ENCODE results near the gene ACKR2. TPM values are rescaled to one million over a fixed set of nuclear protein-coding genes. Genes with fewer than 3 reads are reported as not detected.
"Not testable (repeated sequence)": the region's sequence is repeated elsewhere in the genome, so short reads cannot be mapped to it uniquely, and the experiment has no call there.

The ACKR2 gene
- total RNA-seq, 1 experiment from 2014 or later, result 0.02 TPM

DNA sequence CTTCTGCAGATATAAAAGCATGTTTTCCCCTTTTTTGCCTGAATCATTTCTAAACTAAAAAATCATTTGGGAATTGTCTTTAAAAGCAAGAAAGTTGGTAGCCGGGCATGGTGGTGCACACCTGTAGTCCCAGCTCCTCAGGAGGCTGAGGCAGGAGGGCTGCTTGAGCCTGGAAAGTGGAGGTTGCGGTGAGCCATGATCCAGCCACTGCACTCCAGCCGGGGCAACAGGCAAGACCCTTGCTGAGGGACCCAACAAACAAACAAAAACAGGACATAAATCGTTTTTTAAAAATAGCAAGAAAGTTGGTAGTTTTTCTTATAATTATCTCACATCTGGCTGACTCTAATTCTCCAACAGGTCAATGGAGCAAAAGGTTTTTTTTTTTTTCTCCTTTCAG is 7.5 kb upstream of the ACKR2 start:
- DNase-seq (ENCODE audit: low read depth), result no peak

GRCh38 chr3:42802876-42803413 is 6.3 kb upstream of the ACKR2 start:
- DNase-seq (ENCODE audit: low read depth), result no peak

DNA sequence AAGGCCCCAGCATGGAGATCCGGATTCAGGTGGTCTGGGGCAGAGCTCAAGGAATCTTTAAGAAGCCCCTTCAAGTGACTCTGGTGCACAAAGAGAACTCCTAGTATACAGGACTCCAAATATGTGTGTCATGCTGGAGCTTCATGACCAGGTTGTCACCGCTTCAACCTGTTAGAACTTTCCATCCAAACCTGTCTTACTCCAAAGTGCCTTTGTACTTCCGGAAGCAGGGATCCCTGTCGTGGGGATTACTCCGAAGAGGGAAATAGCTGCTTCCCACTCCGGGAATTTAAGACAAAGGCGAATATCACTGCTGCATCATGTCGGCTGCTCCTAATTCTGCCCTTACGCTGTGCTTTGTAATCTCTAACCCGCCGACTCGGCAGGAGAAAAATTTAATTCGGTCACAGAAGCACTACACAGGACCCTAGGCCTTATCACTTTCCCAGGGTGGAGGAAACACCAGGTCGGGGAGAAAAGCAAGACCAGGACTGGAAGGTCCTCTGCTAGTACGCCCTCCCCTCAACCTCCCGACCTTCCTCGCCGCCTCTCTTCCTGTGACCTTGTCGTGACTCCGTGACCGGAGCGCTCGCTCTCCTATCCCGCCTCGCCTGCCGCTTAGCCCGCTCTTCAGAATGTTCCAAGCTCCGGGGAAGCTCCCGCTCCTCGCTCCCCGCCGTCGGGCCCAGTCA is 5.7 kb upstream of the ACKR2 start:
- DNase-seq (ENCODE audit: low read depth), result peak; percentile 34

DNA sequence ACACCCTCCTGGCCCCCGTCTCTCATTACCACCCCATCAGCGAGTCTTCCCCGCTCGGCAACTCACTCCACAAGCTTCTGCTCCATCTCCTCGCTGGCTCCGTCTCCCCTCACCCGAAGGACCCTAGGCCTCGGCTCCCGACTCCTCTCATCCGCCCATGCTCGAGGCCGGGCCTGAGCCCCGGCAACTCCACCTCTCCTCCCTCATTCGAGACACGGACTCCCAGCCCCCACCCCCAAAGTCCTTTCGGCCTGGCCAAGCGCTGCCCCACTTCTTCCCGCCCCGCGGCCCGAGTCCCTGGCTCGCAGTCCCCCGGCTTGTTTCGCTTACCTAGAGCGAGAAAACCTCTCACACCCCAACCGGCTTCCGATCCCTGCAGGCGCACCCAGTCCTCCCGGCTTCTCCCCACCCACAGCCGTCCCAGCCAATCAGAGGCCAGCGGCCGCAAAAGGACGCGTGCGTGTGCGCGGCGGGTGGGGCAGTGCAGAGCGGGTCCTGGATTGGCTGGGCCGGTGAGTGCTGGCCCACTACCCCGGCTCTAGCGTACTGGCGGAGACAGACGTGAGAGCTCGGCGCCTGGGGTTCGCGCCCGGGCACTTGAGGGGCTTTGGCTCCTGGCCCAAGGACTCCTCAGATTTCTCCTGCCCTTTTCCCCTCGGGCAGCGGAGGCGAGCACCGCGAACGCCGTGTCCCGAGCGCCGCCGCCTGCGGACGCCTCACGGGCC is 5.0 kb upstream of the ACKR2 start, which contains the start of gene HIGD1A:
Gene HIGD1A (minus strand): TSS at position 385 of the 725 bp plus-strand sequence. CDS start 10,237 bp downstream, outside the sequence.
- peak; percentile 92 for DNase-seq (ENCODE audit: low read depth)

GRCh38 chr3:42804831-42805132 is 4.5 kb upstream of the ACKR2 start:
- DNase-seq (ENCODE audit: low read depth), result no peak

- no peak for DNase-seq (ENCODE audit: low read depth)
Observed at GRCh38 chr3:42805141-42805821, 4.0 kb upstream of the ACKR2 start.

DNA sequence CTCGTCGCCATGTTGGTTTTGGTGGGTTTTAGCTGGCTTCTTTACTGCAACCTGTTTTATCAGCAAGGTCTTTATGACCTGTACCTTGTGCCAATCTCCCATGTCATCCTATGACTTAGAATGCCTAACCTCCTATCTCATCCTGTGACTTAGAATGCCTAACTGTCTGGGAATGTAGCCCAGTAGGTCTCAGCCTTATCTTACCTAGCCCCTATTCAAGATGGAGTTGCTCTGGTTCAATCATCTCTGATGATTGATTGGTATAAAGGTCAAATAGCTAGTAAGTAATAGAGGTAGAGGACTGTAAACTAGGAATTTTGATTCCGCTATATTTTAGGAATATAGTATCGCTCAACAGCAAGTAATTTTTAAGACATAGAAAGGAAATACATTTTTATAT is 1.3 kb upstream of the ACKR2 start:
- DNase-seq (ENCODE audit: low read depth), result no peak

DNA sequence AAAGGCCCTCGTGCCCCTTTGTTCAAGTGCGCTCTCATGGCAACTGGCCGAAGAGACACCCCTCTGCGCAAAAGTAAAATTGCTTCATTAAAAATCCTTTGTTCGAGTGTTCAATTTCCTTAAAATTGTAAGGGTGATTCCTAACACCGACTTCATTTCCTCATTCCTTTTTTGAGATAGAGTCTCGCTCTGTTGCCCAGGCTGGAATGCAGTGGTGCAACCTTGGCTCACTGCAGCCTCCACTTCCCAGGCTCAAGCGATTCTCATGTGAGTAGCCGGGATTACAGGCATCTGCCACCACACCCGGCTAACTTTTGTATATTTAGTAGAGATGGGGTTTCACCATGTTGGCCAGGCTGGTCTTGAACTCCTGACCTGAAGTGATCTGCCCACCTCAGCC is 1.5 kb downstream of the ACKR2 start:
- DNase-seq (ENCODE audit: low read depth), result not testable (repeated sequence)

GRCh38 chr3:42811118-42811883 is 2.1 kb downstream of the ACKR2 start:
- not testable (repeated sequence) for DNase-seq (ENCODE audit: low read depth)

DNA sequence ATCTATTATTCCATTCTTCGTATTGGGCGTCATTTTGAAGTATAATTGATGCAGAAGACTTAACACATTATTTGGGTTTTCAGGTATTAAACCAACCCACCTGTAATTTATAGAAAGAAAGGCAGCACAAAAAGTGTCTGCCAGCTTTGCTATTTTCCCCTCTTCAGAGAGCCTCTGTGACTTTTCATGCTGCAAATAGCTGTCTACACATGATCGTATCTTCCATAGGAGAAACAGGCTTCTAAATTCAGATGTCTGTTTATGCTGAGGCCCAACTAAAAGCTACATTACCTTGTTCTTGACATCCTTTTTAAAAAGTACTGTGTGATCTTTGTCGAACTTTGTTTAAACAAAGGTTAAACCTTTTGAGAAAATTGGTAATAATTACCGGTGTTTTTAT is 5.0 kb downstream of the ACKR2 start:
- DNase-seq (ENCODE audit: low read depth), result no peak

- DNase-seq (ENCODE audit: low read depth), result peak; percentile 9
Observed at GRCh38 chr3:42814914-42815507, 5.8 kb downstream of the ACKR2 start.

- peak; percentile 21 for DNase-seq (ENCODE audit: low read depth)
Observed at GRCh38 chr3:42815826-42816225, 6.6 kb downstream of the ACKR2 start.

GRCh38 chr3:42819351-42819965 is 10.2 kb downstream of the ACKR2 start:
- DNase-seq (ENCODE audit: low read depth), result peak; percentile 37

- DNase-seq (ENCODE audit: low read depth), result no peak
Observed at GRCh38 chr3:42820746-42821051, 11.5 kb downstream of the ACKR2 start.

DNA sequence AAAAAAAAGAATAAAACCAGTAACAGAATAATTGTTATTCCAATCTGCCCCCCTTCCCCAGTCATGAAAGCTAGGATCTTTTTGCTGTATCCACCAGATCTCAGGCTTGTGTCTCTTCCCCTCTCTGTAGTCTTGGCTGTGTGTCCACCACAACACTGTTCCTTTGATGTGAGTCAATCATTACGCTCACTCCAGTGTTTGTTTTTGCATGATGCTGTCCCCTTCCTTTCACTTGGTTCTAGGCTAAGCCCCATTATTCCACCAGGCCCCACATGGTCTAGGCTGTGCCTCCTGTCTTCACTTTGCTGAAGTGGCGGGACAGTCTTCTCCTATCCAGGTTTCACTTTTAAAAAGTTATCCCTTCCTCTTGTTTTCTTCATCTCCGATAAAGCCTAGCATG is 13.6 kb downstream of the ACKR2 start:
- DNase-seq (ENCODE audit: low read depth), result peak; percentile 11

DNA sequence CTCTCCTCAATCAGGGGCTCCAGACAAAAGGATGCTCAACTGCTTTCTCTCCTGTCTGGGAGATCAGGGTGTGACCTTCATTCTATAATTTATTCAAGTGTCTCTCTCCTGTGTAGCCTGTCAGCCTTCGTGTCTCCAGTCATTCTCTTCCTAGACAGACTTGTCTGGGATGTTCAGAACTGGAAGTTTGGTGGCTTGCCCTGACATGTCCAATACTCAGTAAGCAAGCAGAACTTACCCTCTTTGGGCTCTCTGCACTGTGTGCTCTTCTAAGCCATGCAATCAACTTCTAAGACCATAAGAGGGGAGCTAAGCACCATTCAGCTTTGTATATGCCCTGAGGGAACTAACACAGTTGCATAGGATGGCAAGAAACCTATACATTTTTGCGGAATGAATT is 14.1 kb downstream of the ACKR2 start:
- DNase-seq (ENCODE audit: low read depth), result no peak

DNA sequence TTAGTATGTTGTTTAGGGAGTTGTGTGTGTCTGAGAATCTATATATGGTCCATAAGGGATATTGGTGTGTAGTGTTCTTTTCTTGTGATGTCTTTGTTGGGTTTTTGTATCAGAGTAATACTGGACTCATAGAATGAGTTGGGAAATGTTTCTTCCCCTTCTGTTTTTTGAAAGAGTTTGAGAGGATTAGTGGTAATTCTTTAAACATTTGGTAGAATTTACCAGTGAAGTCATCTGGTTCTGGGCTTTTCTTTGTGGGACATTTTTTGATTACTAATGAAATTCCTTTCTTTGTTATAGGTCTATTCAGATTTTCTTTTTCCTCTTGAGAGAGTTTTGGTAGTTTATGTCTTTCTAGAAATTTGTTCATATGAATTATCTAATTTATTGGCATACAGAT is 16.9 kb downstream of the ACKR2 start:
- no peak for DNase-seq (ENCODE audit: low read depth)

DNA sequence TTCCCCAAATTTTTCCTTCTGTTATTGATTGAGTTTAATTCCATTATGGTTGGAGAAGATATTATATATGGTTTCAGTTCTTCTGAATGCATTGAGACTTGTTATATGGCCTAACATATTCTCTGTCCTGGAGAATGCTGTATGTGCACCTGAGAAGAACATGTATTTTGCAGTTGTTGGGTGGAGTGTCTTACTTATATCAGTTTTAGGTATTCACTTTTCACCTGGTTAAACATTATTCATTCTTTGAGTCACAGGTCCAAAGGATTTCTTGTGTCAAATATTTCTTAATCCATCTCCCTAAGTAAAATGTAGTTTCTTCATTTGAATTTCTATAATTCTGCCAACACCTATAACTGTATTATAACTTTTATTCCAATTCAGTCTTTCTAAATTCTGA is 17.8 kb downstream of the ACKR2 start:
- DNase-seq (ENCODE audit: low read depth), result no peak

DNA sequence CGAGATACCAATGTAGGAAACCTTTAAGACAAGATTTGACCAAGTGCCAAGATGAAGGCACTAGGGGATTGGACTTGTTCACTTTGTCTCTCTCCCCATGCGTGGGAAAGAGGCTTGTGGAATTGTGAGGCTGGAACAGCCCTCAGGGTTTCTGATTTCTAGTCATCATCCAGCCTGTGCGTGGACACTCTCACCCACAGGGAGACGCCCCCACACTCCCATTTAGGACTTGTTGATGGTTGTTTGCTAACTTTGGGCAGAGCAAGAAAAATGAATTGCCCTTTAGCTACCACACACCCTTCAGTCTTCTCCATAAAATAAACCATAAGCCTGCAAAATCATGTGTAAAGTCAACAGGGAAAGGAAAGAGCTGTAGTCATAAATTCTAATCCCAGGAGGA is 18.4 kb downstream of the ACKR2 start:
- DNase-seq (ENCODE audit: low read depth), result no peak

DNA sequence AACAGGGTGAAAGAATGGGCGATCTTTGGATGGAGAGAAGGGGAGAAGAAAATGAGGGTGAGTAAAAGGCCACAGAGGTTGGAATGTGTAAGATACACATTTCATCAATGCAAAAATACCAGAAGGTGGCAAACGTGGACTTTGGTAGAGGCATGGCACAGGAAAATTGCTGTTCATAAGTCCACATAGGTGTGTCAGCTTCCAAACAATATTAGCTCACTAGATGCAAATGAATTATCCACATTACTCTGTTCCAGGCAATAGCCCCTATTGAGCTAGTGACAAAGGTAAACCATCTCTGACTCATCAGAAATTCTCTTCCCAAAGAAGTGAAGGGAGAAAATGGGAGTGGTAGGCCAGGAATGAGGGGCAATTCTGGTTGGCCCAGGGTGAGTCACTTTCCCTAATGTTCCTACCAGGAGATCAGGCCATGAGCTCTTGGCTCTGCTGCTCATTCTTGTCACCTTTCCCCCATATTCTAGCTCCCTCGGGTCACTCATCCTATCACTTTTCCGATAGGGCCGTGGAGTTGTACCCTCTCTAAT is 19.9 kb downstream of the ACKR2 start:
- DNase-seq (ENCODE audit: low read depth), result peak; percentile 7

Data from M059J (cell line).